Limb (tissue), 2 donors: ENCODE data around the gene CAMKK2.
"Not testable (repeated sequence)": the region's sequence is repeated elsewhere in the genome, so short reads cannot be mapped to it uniquely, and the experiment has no call there.

Experiments used
- DNase-seq, 2 donors: peaks; one replicate each; pipeline ENCODE4 v3.0.0-alpha.2; 2016; ENCODE audit errors: extremely low spot score in 2 of 2

CAMKK2 gene

GRCh38 chr12:121226399-121226798, 70.1 kb downstream of the CAMKK2 start:
- DNase-seq, result no peak

- no peak for DNase-seq
These were observed 71.9 kb downstream of the CAMKK2 start for GRCh38 chr12:121224591-121224990.

GRCh38 chr12:121223292-121224285, 72.9 kb downstream of the CAMKK2 start:
- DNase-seq, result no peak

GRCh38 chr12:121222847-121223246, 73.7 kb downstream of the CAMKK2 start:
- no peak for DNase-seq

GRCh38 chr12:121219353-121219986, 77.0 kb downstream of the CAMKK2 start:
- no peak for DNase-seq

GRCh38 chr12:121218588-121219352, 77.7 kb downstream of the CAMKK2 start:
- DNase-seq, result no peak

GRCh38 chr12:121217761-121218160, 78.7 kb downstream of the CAMKK2 start:
- no peak for DNase-seq

- no peak for DNase-seq
These were observed 79.4 kb downstream of the CAMKK2 start for GRCh38 chr12:121217063-121217462.

- no peak for DNase-seq
These were observed 80.4 kb downstream of the CAMKK2 start for GRCh38 chr12:121216102-121216501.

- no peak for DNase-seq
These were observed 81.4 kb downstream of the CAMKK2 start for GRCh38 chr12:121214855-121215745.

- no peak for DNase-seq
These were observed 82.2 kb downstream of the CAMKK2 start for GRCh38 chr12:121214166-121214777.

GRCh38 chr12:121212875-121213274, 83.6 kb downstream of the CAMKK2 start:
- no peak for DNase-seq

- peak; percentile 81 to 89 for DNase-seq
These were observed 86.6 kb downstream of the CAMKK2 start, which contains the start of gene P2RX4 for GRCh38 chr12:121209624-121210572. Gene P2RX4, plus strand, starts transcription at chr12:121210129. Its CDS starts 36 bp downstream, at chr12:121210165.

GRCh38 chr12:121209221-121209620, 87.3 kb downstream of the CAMKK2 start:
- DNase-seq, result no peak

- not testable (repeated sequence) for DNase-seq
These were observed 87.9 kb downstream of the CAMKK2 start for GRCh38 chr12:121208571-121208970.

- no peak for DNase-seq
These were observed 91.0 kb downstream of the CAMKK2 start for GRCh38 chr12:121205491-121205890.

GRCh38 chr12:121203482-121203881, 93.0 kb downstream of the CAMKK2 start:
- DNase-seq, result no peak

GRCh38 chr12:121202407-121203355, 93.8 kb downstream of the CAMKK2 start:
- no peak for DNase-seq
